NCI-H2081 treated with DMSO at 0.1 percent for 48 hours (cell line): ENCODE measurements around the gene ZNF608.

Source experiments
- DNase-seq: peaks from one replicate; lab custom pipeline; 2025; lab: John Stamatoyannopoulos, UW

ZNF608 gene

GRCh38 chr5:124714910-124715309 lies 31.5 kb downstream of the ZNF608 start:
- no peak for DNase-seq

- no peak for DNase-seq
Measured at GRCh38 chr5:124713595-124713994, 32.8 kb downstream of the ZNF608 start.

GRCh38 chr5:124712731-124713305 lies 33.6 kb downstream of the ZNF608 start:
- DNase-seq: no peak

- DNase-seq: no peak
Measured at GRCh38 chr5:124708086-124708485, 38.4 kb downstream of the ZNF608 start.

GRCh38 chr5:124707520-124707919 lies 38.9 kb downstream of the ZNF608 start:
- no peak for DNase-seq

GRCh38 chr5:124706729-124707361 lies 39.6 kb downstream of the ZNF608 start:
- DNase-seq: peak; percentile 79

GRCh38 chr5:124706051-124706450 lies 40.4 kb downstream of the ZNF608 start:
- DNase-seq: no peak

- no peak for DNase-seq
Measured at GRCh38 chr5:124705577-124705976, 40.9 kb downstream of the ZNF608 start.

GRCh38 chr5:124704594-124705284 lies 41.7 kb downstream of the ZNF608 start:
- DNase-seq: no peak

- DNase-seq: no peak
Measured at GRCh38 chr5:124703995-124704394, 42.4 kb downstream of the ZNF608 start.

GRCh38 chr5:124702525-124702924 lies 43.9 kb downstream of the ZNF608 start:
- no peak for DNase-seq

GRCh38 chr5:124701873-124702425 lies 44.5 kb downstream of the ZNF608 start:
- no peak for DNase-seq

- DNase-seq: no peak
Measured at GRCh38 chr5:124701016-124701415, 45.4 kb downstream of the ZNF608 start.

GRCh38 chr5:124700333-124700732 lies 46.1 kb downstream of the ZNF608 start:
- DNase-seq: no peak

- DNase-seq: no peak
Measured at GRCh38 chr5:124698770-124699169, 47.7 kb downstream of the ZNF608 start.

- DNase-seq: peak; percentile 50
Measured at GRCh38 chr5:124697933-124698591, 48.4 kb downstream of the ZNF608 start.

- DNase-seq: no peak
Measured at GRCh38 chr5:124697501-124697900, 48.9 kb downstream of the ZNF608 start.

- no peak for DNase-seq
Measured at GRCh38 chr5:124696898-124697297, 49.5 kb downstream of the ZNF608 start.
